ENCODE measurements around the gene ARL6IP6.
A peak's percentile ranks its signal among the peaks of the same experiment; 100 is the strongest.

ARL6IP6 gene

GRCh38 chr2:152696476-152696875, 21.9 kb upstream of the ARL6IP6 start:
- Histone ChIP-seq H3K4me3 (ENCODE audit: insufficient read depth, low read depth, low read length, poor library complexity, severe bottlenecking) (no peak overlapping the region), H3K27ac (ENCODE audit: insufficient read depth, low read length, poor library complexity, severe bottlenecking) (no peak overlapping the region), H3K27me3 (replicated peaks; ENCODE audit: control insufficient read depth, insufficient read depth, low read length, poor library complexity, severe bottlenecking) (no peaks in the 10 kb centered on the region), H3K4me1 (ENCODE audit: control insufficient read depth, insufficient read depth, low read length, poor library complexity, severe bottlenecking) (peaks cover 4% of the 10 kb centered on the region), H3K36me3 (ENCODE audit: control insufficient read depth, insufficient read depth, low read length) (peaks cover 4% of the 10 kb centered on the region), H3K9me3 (ENCODE audit: control insufficient read depth, low read length) (no peaks in the 10 kb centered on the region)
- DNase-seq: no peak

- H3K4me1 ChIP-seq (ENCODE audit: control insufficient read depth, insufficient read depth, low read length, poor library complexity, severe bottlenecking): peaks cover 4% of the 10 kb centered on the region
- no peaks in the 10 kb centered on the region for H3K9me3 ChIP-seq (ENCODE audit: control insufficient read depth, low read length)
- H3K27me3 ChIP-seq (replicated peaks; ENCODE audit: control insufficient read depth, insufficient read depth, low read length, poor library complexity, severe bottlenecking): no peaks in the 10 kb centered on the region
- DNase-seq: no peak
- H3K4me3 ChIP-seq (ENCODE audit: insufficient read depth, low read depth, low read length, poor library complexity, severe bottlenecking): no peak overlapping the region
- peaks cover 11% of the 10 kb centered on the region for H3K36me3 ChIP-seq (ENCODE audit: control insufficient read depth, insufficient read depth, low read length)
- no peak overlapping the region for H3K27ac ChIP-seq (ENCODE audit: insufficient read depth, low read length, poor library complexity, severe bottlenecking)
These were observed 17.2 kb upstream of the ARL6IP6 start for GRCh38 chr2:152701198-152701597.

GRCh38 chr2:152706477-152707021, 11.9 kb upstream of the ARL6IP6 start:
- DNase-seq: no peak
- no peaks in the 10 kb centered on the region for H3K9me3 ChIP-seq (ENCODE audit: control insufficient read depth, low read length)
- no peak overlapping the region for H3K27ac ChIP-seq (ENCODE audit: insufficient read depth, low read length, poor library complexity, severe bottlenecking)
- no peaks in the 10 kb centered on the region for H3K27me3 ChIP-seq (replicated peaks; ENCODE audit: control insufficient read depth, insufficient read depth, low read length, poor library complexity, severe bottlenecking)
- no peak overlapping the region for H3K4me3 ChIP-seq (ENCODE audit: insufficient read depth, low read depth, low read length, poor library complexity, severe bottlenecking)
- H3K4me1 ChIP-seq (ENCODE audit: control insufficient read depth, insufficient read depth, low read length, poor library complexity, severe bottlenecking): peaks cover 8% of the 10 kb centered on the region
- peaks cover 11% of the 10 kb centered on the region for H3K36me3 ChIP-seq (ENCODE audit: control insufficient read depth, insufficient read depth, low read length)

- no peak overlapping the region for H3K27ac ChIP-seq (ENCODE audit: insufficient read depth, low read length, poor library complexity, severe bottlenecking)
- no peaks in the 10 kb centered on the region for H3K27me3 ChIP-seq (replicated peaks; ENCODE audit: control insufficient read depth, insufficient read depth, low read length, poor library complexity, severe bottlenecking)
- H3K9me3 ChIP-seq (ENCODE audit: control insufficient read depth, low read length): no peaks in the 10 kb centered on the region
- no peak overlapping the region for H3K4me3 ChIP-seq (ENCODE audit: insufficient read depth, low read depth, low read length, poor library complexity, severe bottlenecking)
- DNase-seq: no peak
- peaks cover 6% of the 10 kb centered on the region for H3K4me1 ChIP-seq (ENCODE audit: control insufficient read depth, insufficient read depth, low read length, poor library complexity, severe bottlenecking)
- H3K36me3 ChIP-seq (ENCODE audit: control insufficient read depth, insufficient read depth, low read length): peaks cover 16% of the 10 kb centered on the region
These were observed 9.7 kb upstream of the ARL6IP6 start for GRCh38 chr2:152708742-152709141.

GRCh38 chr2:152710713-152711112, 7.7 kb upstream of the ARL6IP6 start:
- peaks cover 32% of the 10 kb centered on the region for H3K36me3 ChIP-seq (ENCODE audit: control insufficient read depth, insufficient read depth, low read length)

GRCh38 chr2:152715112-152715511, 3.3 kb upstream of the ARL6IP6 start:
- H3K27me3 ChIP-seq (replicated peaks; ENCODE audit: control insufficient read depth, insufficient read depth, low read length, poor library complexity, severe bottlenecking): no peaks in the 10 kb centered on the region
- H3K9me3 ChIP-seq (ENCODE audit: control insufficient read depth, low read length): no peaks in the 10 kb centered on the region
- H3K36me3 ChIP-seq (ENCODE audit: control insufficient read depth, insufficient read depth, low read length): peaks cover 29% of the 10 kb centered on the region
- H3K4me3 ChIP-seq (ENCODE audit: insufficient read depth, low read depth, low read length, poor library complexity, severe bottlenecking): no peak overlapping the region
- peaks cover 13% of the 10 kb centered on the region for H3K4me1 ChIP-seq (ENCODE audit: control insufficient read depth, insufficient read depth, low read length, poor library complexity, severe bottlenecking)
- DNase-seq: no peak
- H3K27ac ChIP-seq (ENCODE audit: insufficient read depth, low read length, poor library complexity, severe bottlenecking): no peak overlapping the region

More at GRCh38 chr2:152710713-152711112, 7.7 kb upstream of the ARL6IP6 start:
- Histone ChIP-seq H3K27ac (ENCODE audit: insufficient read depth, low read length, poor library complexity, severe bottlenecking) (no peak overlapping the region), H3K4me3 (ENCODE audit: insufficient read depth, low read depth, low read length, poor library complexity, severe bottlenecking) (no peak overlapping the region), H3K27me3 (replicated peaks; ENCODE audit: control insufficient read depth, insufficient read depth, low read length, poor library complexity, severe bottlenecking) (no peaks in the 10 kb centered on the region), H3K4me1 (ENCODE audit: control insufficient read depth, insufficient read depth, low read length, poor library complexity, severe bottlenecking) (peaks cover 10% of the 10 kb centered on the region), H3K9me3 (ENCODE audit: control insufficient read depth, low read length) (no peaks in the 10 kb centered on the region)
- DNase-seq: no peak

GRCh38 chr2:152715854-152716428, 2.5 kb upstream of the ARL6IP6 start:
- Histone ChIP-seq H3K4me1 (ENCODE audit: control insufficient read depth, insufficient read depth, low read length, poor library complexity, severe bottlenecking) (peaks cover 13% of the 10 kb centered on the region), H3K4me3 (ENCODE audit: insufficient read depth, low read depth, low read length, poor library complexity, severe bottlenecking) (peak overlapping the region; percentile 100), H3K27ac (ENCODE audit: insufficient read depth, low read length, poor library complexity, severe bottlenecking) (peak overlapping the region; percentile 97), H3K36me3 (ENCODE audit: control insufficient read depth, insufficient read depth, low read length) (peaks cover 29% of the 10 kb centered on the region), H3K27me3 (replicated peaks; ENCODE audit: control insufficient read depth, insufficient read depth, low read length, poor library complexity, severe bottlenecking) (no peaks in the 10 kb centered on the region), H3K9me3 (ENCODE audit: control insufficient read depth, low read length) (no peaks in the 10 kb centered on the region)
- DNase-seq: peak in 1 of 3 donors; percentile 14

- peak in 2 of 3 donors; percentile 1 to 24 for DNase-seq
- peak overlapping the region; percentile 100 for H3K4me3 ChIP-seq (ENCODE audit: insufficient read depth, low read depth, low read length, poor library complexity, severe bottlenecking)
- no peaks in the 10 kb centered on the region for H3K27me3 ChIP-seq (replicated peaks; ENCODE audit: control insufficient read depth, insufficient read depth, low read length, poor library complexity, severe bottlenecking)
- H3K9me3 ChIP-seq (ENCODE audit: control insufficient read depth, low read length): no peaks in the 10 kb centered on the region
- peak overlapping the region; percentile 97 for H3K27ac ChIP-seq (ENCODE audit: insufficient read depth, low read length, poor library complexity, severe bottlenecking)
- H3K4me1 ChIP-seq (ENCODE audit: control insufficient read depth, insufficient read depth, low read length, poor library complexity, severe bottlenecking): peaks cover 13% of the 10 kb centered on the region
- peaks cover 24% of the 10 kb centered on the region for H3K36me3 ChIP-seq (ENCODE audit: control insufficient read depth, insufficient read depth, low read length)
These were observed 1.6 kb upstream of the ARL6IP6 start for GRCh38 chr2:152716805-152717227.

- H3K4me3 ChIP-seq (ENCODE audit: insufficient read depth, low read depth, low read length, poor library complexity, severe bottlenecking): peak within 1 kb of the TSS; percentile 100
- H3K27ac ChIP-seq (ENCODE audit: insufficient read depth, low read length, poor library complexity, severe bottlenecking): peak within 1 kb of the TSS; percentile 97
- no peaks in the 10 kb centered on the region for H3K27me3 ChIP-seq (replicated peaks; ENCODE audit: control insufficient read depth, insufficient read depth, low read length, poor library complexity, severe bottlenecking)
- peaks cover 18% of the 10 kb centered on the region for H3K36me3 ChIP-seq (ENCODE audit: control insufficient read depth, insufficient read depth, low read length)
- no peaks in the 10 kb centered on the region for H3K9me3 ChIP-seq (ENCODE audit: control insufficient read depth, low read length)
- H3K4me1 ChIP-seq (ENCODE audit: control insufficient read depth, insufficient read depth, low read length, poor library complexity, severe bottlenecking): peaks cover 13% of the 10 kb centered on the region
- DNase-seq: peak; percentile 97 to 98 (median 98)
These were observed 968 bp upstream of the ARL6IP6 start, which contains the start of gene PRPF40A for GRCh38 chr2:152717228-152718075. TSS of gene PRPF40A (minus strand) at chr2:152717461. CDS start at chr2:152717439, 22 bp downstream.
